ENCODE measurements around the gene KRAS.

Gene KRAS

DNA sequence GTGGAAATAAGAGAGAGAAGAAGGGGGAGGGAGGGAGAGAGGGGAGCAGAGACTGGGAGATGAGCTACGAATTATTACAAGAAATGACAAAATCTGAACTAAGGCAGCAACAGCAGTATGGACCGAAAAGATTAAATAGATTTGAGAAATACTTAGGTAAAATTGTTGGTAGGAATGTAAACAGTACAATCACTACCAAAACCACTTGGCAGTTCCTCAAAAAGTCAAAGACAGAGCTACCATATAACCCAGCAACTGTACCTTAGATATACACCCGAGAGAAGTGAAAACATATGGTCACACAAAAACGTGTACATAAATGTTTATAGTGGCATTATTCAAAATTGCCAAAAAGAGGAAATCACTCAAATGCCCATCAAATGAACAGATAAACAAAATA, 14.1 kb downstream of the KRAS start:
- Histone ChIP-seq H3K4me3 (ENCODE audit: low read length) (no peak overlapping the region), H3K4me2 (ENCODE audit: low read length) (peak overlapping the region; percentile 30), H3K9me3 (replicated peaks; ENCODE audit: low read length) (no peaks in the 10 kb centered on the region), H3K4me1 (ENCODE audit: control insufficient read depth, insufficient read depth, low read length) (peaks cover 14% of the 10 kb centered on the region), H3K27me3 (ENCODE audit: control insufficient read depth, insufficient read depth, low read length) (no peaks in the 10 kb centered on the region), H3K36me3 (ENCODE audit: insufficient read depth, low read length) (peaks cover 21% of the 10 kb centered on the region), H3K9ac (ENCODE audit: low read depth, low read length) (no peak overlapping the region)

DNA sequence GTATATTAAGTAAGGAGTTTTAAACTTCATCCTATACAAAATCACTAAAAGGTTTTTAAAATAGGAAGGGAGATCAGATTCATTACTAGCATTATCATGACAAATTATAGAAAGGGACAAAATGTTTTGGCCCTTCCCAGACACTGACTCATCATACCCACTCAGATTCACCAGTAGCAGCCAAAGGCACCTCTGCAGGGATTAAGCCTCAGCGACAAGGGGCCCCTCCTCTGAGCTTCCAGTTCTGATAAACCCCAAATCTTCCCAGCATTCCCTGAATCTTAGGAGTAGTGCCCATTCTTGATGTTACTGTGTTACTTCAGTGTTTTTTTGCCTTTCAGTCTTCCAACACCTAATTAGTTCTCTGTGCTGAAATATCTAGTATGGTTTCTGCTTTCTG, 14.5 kb downstream of the KRAS start:
- Histone ChIP-seq H3K36me3 (ENCODE audit: insufficient read depth, low read length) (peaks cover 21% of the 10 kb centered on the region), H3K9me3 (replicated peaks; ENCODE audit: low read length) (no peaks in the 10 kb centered on the region), H3K4me3 (ENCODE audit: low read length) (no peak overlapping the region), H3K9ac (ENCODE audit: low read depth, low read length) (no peak overlapping the region), H3K27me3 (ENCODE audit: control insufficient read depth, insufficient read depth, low read length) (no peaks in the 10 kb centered on the region), H3K4me1 (ENCODE audit: control insufficient read depth, insufficient read depth, low read length) (peaks cover 14% of the 10 kb centered on the region), H3K4me2 (ENCODE audit: low read length) (peak overlapping the region; percentile 30)

DNA sequence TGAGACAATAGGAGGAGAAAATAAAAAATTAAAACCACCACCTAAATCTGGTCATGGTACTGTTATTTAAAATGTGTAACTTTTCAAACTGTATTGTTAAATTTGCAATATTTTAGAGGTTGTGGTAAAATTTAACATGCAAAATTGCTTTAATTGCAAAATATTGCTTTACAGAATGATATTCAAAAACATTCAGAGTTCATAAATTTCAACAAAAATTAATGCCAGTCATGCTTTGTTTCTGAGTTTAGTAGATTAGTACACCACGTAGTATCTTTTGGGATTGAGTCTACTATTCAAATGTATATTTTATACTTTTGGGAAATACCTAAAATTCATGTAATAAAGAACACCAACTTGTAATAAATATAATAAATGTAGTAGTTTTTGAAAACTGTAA, 37.4 kb downstream of the KRAS start:
- H3K4me1 ChIP-seq (ENCODE audit: control insufficient read depth, insufficient read depth, low read length), result no peaks in the 10 kb centered on the region
- H3K27me3 ChIP-seq (ENCODE audit: control insufficient read depth, insufficient read depth, low read length), result no peaks in the 10 kb centered on the region
- H3K4me3 ChIP-seq (ENCODE audit: low read length), result no peak overlapping the region
- H3K9ac ChIP-seq (ENCODE audit: low read depth, low read length), result no peak overlapping the region
- H3K9me3 ChIP-seq (replicated peaks; ENCODE audit: low read length), result no peaks in the 10 kb centered on the region
- peaks cover 9% of the 10 kb centered on the region for H3K36me3 ChIP-seq (ENCODE audit: insufficient read depth, low read length)
- H3K4me2 ChIP-seq (ENCODE audit: low read length), result no peak overlapping the region

DNA sequence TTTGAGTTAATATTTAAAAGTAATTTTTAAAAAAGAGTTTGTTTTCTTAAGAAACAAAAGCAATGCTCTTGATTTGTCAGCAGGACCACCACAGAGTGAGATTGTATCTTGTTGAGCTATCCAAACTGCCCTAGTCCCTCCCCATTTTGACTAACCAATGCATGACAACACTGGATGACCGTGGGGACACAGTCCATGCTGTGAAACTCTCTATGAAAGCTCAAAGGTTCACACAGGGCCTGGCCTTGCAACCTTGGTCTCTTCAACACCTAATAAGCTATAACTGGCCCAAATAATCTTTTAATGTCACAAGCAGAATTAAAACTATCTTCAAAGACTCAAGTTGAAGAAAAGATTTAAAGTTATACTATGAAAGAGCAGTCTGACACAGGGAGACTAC, 42.2 kb downstream of the KRAS start:
- Histone ChIP-seq H3K4me2 (ENCODE audit: low read length) (no peak overlapping the region), H3K36me3 (ENCODE audit: insufficient read depth, low read length) (peaks cover 24% of the 10 kb centered on the region), H3K4me1 (ENCODE audit: control insufficient read depth, insufficient read depth, low read length) (no peaks in the 10 kb centered on the region), H3K4me3 (ENCODE audit: low read length) (no peak overlapping the region), H3K9me3 (replicated peaks; ENCODE audit: low read length) (no peaks in the 10 kb centered on the region), H3K9ac (ENCODE audit: low read depth, low read length) (no peak overlapping the region), H3K27me3 (ENCODE audit: control insufficient read depth, insufficient read depth, low read length) (no peaks in the 10 kb centered on the region)

DNA sequence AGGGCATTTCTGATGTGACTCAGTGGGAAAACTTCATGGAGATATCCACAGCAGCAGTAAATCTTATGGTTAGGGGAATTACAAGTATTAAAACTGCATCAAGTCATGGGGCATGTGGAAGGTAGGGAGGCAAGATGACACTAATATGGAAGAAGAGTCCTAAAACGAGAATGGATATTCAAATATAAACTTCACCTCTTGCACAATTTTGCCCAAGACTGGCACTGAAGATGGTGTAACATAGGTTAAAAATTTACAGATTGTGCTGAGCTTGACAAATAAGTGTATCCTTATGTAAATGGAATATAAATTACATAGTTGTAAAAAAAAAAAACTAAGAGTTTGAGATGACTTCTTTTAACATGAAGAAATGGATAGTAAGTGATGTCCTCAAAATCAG, 42.9 kb downstream of the KRAS start:
- no peak overlapping the region for H3K4me2 ChIP-seq (ENCODE audit: low read length)
- peaks cover 30% of the 10 kb centered on the region for H3K36me3 ChIP-seq (ENCODE audit: insufficient read depth, low read length)

DNA sequence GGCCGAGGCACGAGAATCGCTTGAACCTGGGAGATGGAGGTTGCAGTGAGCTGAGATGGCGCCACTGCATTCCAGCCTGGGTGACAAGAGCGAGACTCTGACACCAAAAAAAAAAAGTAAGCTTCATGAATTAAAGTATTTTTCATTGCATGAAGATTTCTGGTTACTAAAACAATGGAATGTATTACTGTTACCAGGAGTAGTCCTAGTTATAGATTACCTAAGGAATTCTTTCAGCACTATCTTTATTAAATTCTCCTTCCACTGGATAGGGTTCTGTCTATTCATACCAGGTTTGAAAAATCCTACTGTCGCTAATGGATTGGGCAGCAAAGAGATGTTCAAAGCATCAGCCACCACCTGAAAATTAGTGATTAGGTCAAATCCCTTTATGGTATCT, 43.3 kb downstream of the KRAS start:
- H3K36me3 ChIP-seq (ENCODE audit: insufficient read depth, low read length), result peaks cover 30% of the 10 kb centered on the region
- no peak overlapping the region for H3K4me3 ChIP-seq (ENCODE audit: low read length)
- no peaks in the 10 kb centered on the region for H3K9me3 ChIP-seq (replicated peaks; ENCODE audit: low read length)

More for the DNA sequence above, 42.9 kb downstream of the KRAS start:
- Histone ChIP-seq H3K27me3 (ENCODE audit: control insufficient read depth, insufficient read depth, low read length) (no peaks in the 10 kb centered on the region), H3K4me3 (ENCODE audit: low read length) (no peak overlapping the region), H3K4me1 (ENCODE audit: control insufficient read depth, insufficient read depth, low read length) (no peaks in the 10 kb centered on the region), H3K9me3 (replicated peaks; ENCODE audit: low read length) (no peaks in the 10 kb centered on the region), H3K9ac (ENCODE audit: low read depth, low read length) (no peak overlapping the region)

DNA sequence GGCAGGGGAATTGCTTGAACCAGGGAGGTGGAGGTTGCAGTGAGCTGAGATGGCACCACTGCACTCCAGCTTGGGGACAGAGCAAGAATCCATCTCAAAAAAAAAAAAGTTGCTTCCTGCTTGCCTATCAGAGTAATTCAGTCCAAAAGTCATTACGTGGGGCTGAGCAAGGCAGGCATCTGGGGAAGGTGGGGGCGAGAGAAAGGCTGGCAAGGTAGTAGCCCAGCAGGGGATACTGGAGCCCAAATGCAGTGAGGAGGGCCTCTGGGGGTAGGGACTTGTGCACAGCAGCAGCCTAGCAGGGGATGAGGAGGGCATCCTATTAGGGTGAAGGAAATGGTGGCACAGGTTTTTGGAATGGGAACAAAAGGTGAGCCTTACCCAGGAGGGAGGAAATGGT, 48.6 kb downstream of the KRAS start:
- H3K4me1 ChIP-seq (ENCODE audit: control insufficient read depth, insufficient read depth, low read length), result peaks cover 4% of the 10 kb centered on the region
- no peaks in the 10 kb centered on the region for H3K9me3 ChIP-seq (replicated peaks; ENCODE audit: low read length)
- no peak overlapping the region for H3K9ac ChIP-seq (ENCODE audit: low read depth, low read length)
- peaks cover 13% of the 10 kb centered on the region for H3K36me3 ChIP-seq (ENCODE audit: insufficient read depth, low read length)
- no peaks in the 10 kb centered on the region for H3K27me3 ChIP-seq (ENCODE audit: control insufficient read depth, insufficient read depth, low read length)
- H3K4me2 ChIP-seq (ENCODE audit: low read length), result no peak overlapping the region
- H3K4me3 ChIP-seq (ENCODE audit: low read length), result no peak overlapping the region

More for the DNA sequence above, 43.3 kb downstream of the KRAS start:
- Histone ChIP-seq H3K4me1 (ENCODE audit: control insufficient read depth, insufficient read depth, low read length) (no peaks in the 10 kb centered on the region), H3K27me3 (ENCODE audit: control insufficient read depth, insufficient read depth, low read length) (no peaks in the 10 kb centered on the region), H3K4me2 (ENCODE audit: low read length) (no peak overlapping the region), H3K9ac (ENCODE audit: low read depth, low read length) (no peak overlapping the region)

DNA sequence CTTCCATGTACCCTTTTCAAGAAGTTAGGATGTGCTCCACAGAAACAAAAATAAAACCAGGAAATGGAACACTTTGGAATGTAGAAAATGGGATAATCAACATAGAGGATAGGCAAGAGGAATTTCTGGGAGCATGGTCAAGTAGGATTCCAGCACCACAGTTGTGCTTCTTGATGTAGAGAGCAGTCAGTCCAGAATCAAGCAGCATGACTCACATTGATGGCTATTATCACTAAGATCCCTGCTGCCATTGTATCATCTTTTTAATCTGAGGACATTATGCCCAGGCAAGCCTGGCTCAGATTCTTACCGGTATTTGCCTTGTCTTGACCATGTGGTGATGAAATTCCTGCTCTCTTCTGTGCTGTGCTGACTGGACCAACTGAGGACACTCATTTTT, 50.0 kb downstream of the KRAS start:
- Histone ChIP-seq H3K4me2 (ENCODE audit: low read length) (no peak overlapping the region), H3K36me3 (ENCODE audit: insufficient read depth, low read length) (peaks cover 6% of the 10 kb centered on the region), H3K9ac (ENCODE audit: low read depth, low read length) (no peak overlapping the region), H3K9me3 (replicated peaks; ENCODE audit: low read length) (no peaks in the 10 kb centered on the region), H3K27me3 (ENCODE audit: control insufficient read depth, insufficient read depth, low read length) (no peaks in the 10 kb centered on the region), H3K4me1 (ENCODE audit: control insufficient read depth, insufficient read depth, low read length) (peaks cover 8% of the 10 kb centered on the region), H3K4me3 (ENCODE audit: low read length) (no peak overlapping the region)

DNA sequence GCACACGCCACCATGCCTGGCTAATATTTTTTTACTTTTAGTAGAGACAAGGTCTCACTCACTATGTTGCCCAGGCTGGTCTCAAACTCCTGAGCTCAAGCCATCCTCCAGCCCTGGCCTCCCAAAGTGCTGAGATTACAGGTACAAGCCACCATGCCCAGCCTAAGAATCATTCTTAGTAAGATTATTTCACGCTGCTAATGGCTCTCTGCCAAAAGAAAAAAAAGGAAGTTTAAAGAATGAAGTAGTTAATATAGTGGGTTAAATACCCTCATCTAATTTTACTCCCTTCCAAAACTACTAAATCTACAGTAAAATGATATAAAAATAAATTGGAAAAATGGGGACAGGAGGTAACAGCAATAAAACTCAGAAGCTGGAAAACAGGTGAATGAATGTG, 53.1 kb downstream of the KRAS start:
- H3K27me3 ChIP-seq (ENCODE audit: control insufficient read depth, insufficient read depth, low read length), result no peaks in the 10 kb centered on the region
- no peak overlapping the region for H3K4me3 ChIP-seq (ENCODE audit: low read length)
- H3K9ac ChIP-seq (ENCODE audit: low read depth, low read length), result no peak overlapping the region
- no peak overlapping the region for H3K4me2 ChIP-seq (ENCODE audit: low read length)
- H3K9me3 ChIP-seq (replicated peaks; ENCODE audit: low read length), result no peaks in the 10 kb centered on the region
- H3K4me1 ChIP-seq (ENCODE audit: control insufficient read depth, insufficient read depth, low read length), result peaks cover 15% of the 10 kb centered on the region
- H3K36me3 ChIP-seq (ENCODE audit: insufficient read depth, low read length), result no peaks in the 10 kb centered on the region

DNA sequence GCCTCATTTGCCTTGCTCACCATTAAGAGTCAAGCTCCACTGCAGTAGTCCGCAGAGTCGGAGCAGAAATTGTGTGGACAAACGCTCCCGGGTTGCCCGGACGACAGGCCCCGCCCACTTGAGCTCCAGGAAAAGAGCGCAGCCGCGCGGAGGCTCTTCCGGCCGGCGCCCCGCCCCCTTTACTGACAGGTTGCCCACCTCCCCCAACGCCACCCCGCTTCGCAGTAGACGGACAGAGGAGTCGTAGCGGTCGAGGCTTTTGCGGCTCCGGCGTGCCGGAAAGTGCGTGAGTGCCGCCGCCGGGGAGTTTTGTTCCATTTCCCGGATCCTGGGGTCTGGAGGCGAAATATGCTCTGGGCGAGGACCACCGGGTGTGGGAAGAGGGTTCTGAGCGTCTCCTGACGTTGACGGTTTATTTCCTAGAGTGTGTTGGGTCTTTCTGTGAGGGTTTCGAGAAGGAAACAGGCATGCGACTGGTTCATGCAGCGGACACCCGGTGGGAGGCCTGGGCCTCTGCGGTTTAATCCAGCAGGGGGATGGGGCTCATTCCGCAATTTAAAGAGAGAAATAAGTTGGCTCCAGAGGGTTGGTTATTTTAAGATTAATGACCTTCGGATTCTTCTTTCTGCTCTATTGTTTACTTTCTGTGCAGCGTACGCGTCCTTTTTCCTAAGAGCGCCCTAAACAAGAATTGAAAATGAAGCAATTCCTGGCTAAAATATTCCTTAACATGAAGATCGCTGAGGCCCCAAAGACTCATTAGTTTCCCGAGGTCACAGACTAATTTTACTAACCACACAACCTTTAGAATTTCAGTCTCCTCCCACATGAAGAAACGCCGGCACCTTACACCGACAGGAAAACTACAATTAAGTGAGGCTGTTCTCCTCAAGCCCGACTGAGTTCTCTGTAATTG, 55.4 kb downstream of the KRAS start, which contains the start of the genes DNAI7 and ETFRF1:
Gene DNAI7 (minus strand): TSS at position 105 of the 916 bp plus-strand sequence. CDS start 82 bp downstream, at position 23.
Gene ETFRF1 (plus strand): TSS at position 182 of the 916 bp plus-strand sequence. CDS start 8,720 bp downstream, outside the sequence.
- Histone ChIP-seq H3K4me3 (ENCODE audit: low read length) (peak within 1 kb of the TSS; percentile 94), H3K9me3 (replicated peaks; ENCODE audit: low read length) (no peaks in the 10 kb centered on the region), H3K27me3 (ENCODE audit: control insufficient read depth, insufficient read depth, low read length) (no peaks in the 10 kb centered on the region), H3K36me3 (ENCODE audit: insufficient read depth, low read length) (no peaks in the 10 kb centered on the region), H3K4me1 (ENCODE audit: control insufficient read depth, insufficient read depth, low read length) (peaks cover 11% of the 10 kb centered on the region), H3K9ac (ENCODE audit: low read depth, low read length) (peak within 1 kb of the TSS; percentile 94), H3K4me2 (ENCODE audit: low read length) (peak within 1 kb of the TSS; percentile 98)

DNA sequence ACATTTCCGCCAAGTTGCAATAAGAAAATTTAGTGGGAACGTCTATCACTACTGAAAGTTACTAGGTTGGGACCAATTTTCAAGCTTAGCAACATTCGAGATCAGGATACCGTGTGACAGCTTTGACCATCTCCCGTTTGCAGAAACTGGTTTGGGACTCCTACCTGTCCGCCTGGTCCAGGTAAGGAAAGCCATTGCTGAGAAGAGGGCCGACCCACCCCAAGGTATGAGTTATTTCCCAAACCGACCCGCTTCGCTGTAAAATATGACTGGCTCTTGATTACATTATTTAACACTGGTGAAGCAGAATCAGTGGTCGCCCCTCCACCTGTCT, 56.0 kb downstream of the KRAS start:
- Histone ChIP-seq H3K4me3 (ENCODE audit: low read length) (peak overlapping the region; percentile 94), H3K4me1 (ENCODE audit: control insufficient read depth, insufficient read depth, low read length) (peaks cover 13% of the 10 kb centered on the region), H3K27me3 (ENCODE audit: control insufficient read depth, insufficient read depth, low read length) (no peaks in the 10 kb centered on the region), H3K4me2 (ENCODE audit: low read length) (peak overlapping the region; percentile 98), H3K9me3 (replicated peaks; ENCODE audit: low read length) (no peaks in the 10 kb centered on the region), H3K9ac (ENCODE audit: low read depth, low read length) (peak overlapping the region; percentile 94), H3K36me3 (ENCODE audit: insufficient read depth, low read length) (no peaks in the 10 kb centered on the region)

DNA sequence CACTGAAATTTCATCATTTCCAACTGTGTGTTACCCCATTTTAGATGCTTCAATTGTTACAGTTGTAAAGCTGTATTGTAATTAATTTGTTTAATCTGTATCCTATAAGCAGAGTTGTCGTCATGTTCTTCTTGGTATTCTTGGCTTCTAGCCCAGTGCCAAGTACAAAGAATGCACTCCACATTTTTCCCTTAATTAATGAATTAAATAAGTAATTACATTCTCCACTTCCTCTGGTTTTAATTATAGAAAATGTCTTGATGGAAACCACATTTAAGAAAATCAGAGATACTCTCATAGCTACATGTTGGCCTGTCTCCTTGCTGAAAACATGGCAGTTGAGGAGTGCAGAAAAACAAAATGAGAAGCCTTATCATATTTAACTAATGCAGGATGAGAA, 56.5 kb downstream of the KRAS start:
- H3K4me3 ChIP-seq (ENCODE audit: low read length), result peak overlapping the region; percentile 94

More for the DNA sequence above, 56.5 kb downstream of the KRAS start:
- Histone ChIP-seq H3K36me3 (ENCODE audit: insufficient read depth, low read length) (no peaks in the 10 kb centered on the region), H3K4me1 (ENCODE audit: control insufficient read depth, insufficient read depth, low read length) (peaks cover 17% of the 10 kb centered on the region), H3K9ac (ENCODE audit: low read depth, low read length) (peak overlapping the region; percentile 94), H3K9me3 (replicated peaks; ENCODE audit: low read length) (no peaks in the 10 kb centered on the region), H3K4me2 (ENCODE audit: low read length) (peak overlapping the region; percentile 98), H3K27me3 (ENCODE audit: control insufficient read depth, insufficient read depth, low read length) (no peaks in the 10 kb centered on the region)
